HG02973 (cell line): ENCODE data around the gene PLPPR1.
"Not testable (repeated sequence)": the region's sequence is repeated elsewhere in the genome, so short reads cannot be mapped to it uniquely, and the experiment has no call there.

ENCODE experiments used
- ATAC-seq: cut with Tn5 transposase; IDR thresholded peaks from one replicate; pipeline ENCODE4 v1.9.1; 2021; ENCODE audit warnings: moderate library complexity; ENCODE audit not compliant: unreplicated experiment

Gene PLPPR1

DNA sequence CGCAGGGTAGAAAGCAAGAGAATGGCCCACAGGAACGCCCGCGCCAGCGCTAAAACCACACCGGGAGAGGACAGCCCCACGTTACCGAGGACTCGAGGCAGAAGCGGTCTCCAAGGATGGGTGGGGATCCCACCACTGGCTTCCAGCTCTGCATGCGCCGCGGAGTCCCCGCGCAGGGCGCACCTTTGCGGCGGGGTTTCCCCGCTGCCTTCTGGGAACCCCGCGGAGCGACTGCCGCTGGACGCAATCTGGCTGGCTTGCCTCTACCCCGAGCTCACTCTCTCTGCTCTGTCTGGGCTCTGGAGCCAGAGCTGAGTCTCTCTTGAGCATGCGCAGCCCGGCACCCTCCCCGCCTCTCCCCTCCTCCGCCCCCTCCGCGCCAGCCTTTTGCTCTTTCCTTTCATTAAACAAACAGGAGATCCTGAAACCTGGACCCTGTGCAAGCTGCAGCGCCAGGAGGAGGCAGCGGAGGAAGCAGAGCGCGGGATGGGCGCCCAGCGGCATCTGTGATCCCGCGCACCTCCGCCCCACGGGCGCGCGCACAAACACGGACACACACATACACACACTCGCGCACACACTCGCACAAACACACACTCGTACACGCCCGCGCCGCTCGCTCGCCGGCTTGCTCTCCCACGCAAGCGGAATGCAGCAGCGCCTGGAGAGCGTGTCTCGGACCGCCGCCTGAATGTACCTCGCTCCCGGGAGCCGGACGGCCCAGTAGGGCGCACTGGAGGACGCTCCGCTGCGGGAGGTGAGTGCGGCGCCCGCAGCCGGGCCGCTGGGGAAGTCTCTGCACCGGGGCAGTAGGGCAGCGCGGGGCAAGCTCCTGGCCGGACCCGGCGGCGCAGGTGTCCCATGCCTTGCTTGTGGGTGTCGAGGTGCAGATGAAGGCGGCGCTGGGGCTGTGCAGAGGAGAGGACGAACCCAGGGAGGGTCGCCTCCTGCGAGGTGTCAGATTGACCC lies at the start of gene PLPPR1:
TSS of gene PLPPR1 (plus strand) at position 382 of the 969 bp plus-strand sequence.
- ATAC-seq: no peak

DNA sequence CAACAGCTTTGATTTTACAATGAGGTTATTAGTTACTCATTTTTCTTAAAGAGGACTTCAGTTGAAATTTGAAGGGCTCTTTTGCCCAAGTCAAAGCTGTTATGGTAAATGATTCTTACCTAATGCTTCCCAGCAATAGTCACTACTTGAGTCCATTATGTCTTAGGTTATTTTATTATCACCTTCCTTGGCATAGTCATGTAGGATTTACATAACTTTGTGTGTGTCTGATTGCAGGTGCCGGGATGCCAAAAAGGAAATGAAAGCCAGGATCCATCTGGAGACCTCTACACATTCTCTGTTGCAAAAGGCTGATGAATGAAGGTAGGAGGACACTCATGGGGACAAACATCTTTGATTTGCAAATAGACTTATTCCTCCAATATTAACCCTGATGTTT lies 38.8 kb upstream of the PLPPR1 start:
- ATAC-seq: no peak

DNA sequence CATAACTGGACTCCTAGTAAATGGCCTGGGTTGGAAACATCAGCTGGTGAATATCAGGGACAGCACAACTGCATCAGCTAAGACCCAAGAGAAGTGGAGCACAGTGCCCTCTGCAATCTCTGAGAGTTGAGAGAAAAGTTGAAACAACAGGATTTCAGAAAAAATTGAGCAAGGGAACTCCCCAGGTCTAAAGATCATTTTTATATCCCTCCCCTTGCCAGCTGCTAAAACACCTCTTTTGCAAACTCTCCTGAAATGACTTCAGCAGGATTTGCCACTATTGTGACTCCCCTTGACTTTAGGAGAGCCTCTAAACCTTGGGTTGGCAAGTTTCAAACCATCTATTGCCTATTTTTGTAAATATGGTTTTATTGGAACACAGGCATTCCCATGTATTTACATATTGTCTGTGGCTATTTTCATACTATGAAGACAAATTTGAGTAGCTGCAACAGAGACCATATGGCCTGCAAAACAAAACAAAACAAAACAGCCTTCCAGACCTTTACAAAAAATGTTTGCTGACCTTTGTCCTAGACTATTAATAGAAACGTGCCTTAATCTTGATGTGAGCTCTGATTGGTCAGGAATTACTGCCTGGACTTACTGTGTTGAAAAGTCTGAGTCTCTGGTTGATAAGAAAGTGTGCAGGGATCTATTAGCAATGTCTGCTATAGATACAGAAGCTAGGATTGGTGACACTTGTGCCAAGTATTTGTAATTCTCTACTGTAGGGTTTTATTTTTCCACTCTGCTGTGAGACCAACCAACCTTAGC lies 37.7 kb upstream of the PLPPR1 start:
- ATAC-seq: no peak

DNA sequence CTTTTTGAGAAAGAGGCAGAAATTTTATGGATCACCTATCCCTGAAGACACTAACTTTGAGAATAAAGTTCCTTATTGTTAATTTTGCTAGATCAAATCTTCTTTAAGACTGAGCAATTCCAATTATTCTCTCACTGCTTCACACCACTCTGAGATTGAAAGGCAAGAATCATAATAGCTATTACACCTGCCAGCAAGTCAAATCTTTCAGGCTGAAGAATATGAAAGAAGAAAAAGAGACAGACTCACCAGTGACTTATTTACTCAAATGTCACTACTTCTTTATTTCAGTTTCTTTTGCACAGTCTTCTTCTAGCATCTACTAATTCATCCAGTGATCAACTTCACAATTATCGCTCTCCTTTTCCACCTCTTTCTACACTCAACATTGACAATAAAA lies 35.9 kb upstream of the PLPPR1 start:
- no peak for ATAC-seq

DNA sequence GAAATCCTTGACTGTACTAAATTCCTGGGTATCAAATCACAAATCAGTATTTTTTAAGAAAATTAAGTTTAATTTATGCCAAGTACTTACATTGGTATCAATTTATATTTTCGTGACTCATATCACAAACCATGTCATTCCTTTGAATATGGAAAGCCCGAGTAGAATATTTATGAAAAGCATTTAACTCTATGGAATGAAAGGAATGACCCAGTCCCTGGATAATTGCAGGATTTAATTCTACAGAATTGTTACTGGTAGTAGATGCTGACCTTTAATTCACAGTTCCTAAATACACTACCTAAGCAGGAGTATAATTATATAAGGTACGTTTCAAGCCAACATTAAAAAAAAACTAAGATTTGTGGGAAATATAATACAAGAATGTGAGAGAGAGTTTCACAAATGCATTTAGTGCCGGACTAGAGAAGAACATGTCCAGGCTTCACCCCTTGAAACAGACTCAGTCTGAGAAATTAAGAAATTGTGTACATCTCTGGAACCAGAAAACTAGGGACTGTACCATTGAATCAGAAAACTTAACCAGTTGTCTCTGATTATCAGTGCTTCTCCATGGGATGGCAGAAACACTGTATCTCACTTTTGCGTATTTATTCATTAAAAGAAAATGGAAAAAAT lies 28.5 kb upstream of the PLPPR1 start:
- ATAC-seq: no peak

DNA sequence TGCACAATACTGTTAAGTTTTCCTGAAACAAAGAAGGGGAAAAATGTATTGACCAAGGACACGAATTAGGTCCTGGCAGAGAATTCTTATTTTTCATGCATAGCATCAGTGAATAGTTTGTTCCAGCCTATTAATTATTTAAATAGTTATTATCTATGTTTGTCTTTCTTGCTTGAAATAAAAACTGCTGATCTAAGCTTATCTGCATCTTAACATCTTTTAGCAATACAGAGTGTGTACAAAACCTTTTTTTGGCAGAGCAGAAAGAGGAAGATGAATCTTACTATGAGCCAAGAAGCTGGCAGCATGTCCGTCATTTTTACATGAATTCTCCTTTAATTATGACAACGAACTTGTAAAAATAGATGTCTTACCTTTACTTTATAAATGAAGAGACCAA lies 23.3 kb upstream of the PLPPR1 start:
- no peak for ATAC-seq

DNA sequence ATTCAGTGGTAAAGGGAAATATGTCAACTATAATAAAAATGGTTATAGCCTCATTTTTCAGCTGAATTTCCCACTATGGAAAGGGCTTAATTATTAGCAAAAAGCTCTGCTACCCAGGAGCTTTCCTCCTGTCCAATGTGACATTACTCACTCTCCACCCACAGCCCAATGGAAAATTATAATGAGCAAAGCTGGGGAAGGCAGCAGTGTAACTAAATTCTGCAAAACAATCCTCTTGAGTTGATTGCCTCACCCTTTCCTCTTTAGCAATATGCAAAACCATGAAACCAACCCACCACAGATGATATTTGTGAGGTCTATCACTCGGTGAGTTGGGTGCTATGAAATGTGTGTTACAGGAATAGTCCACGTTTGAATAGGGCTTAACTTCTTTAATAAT lies 14.0 kb upstream of the PLPPR1 start:
- ATAC-seq: no peak

DNA sequence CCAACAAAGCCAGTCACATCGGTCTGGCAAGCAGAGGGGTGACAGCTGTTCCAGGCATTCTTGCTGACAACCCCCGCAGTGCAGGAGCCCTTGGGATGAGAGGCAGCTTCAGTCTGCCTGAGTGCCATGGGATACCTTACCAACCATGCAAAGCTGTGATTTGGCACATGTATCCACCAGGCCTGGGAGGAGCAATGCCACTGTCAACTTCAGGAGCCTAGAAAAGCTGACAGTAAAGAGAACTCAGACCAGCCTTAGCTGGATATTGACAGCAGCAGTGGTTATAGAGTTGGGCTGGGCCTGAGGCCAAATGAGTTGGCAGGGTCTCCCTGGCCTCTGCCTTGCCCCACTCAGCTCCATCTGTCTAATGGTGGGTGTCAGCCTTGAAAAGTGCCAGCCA lies 10.1 kb upstream of the PLPPR1 start:
- ATAC-seq: no peak

DNA sequence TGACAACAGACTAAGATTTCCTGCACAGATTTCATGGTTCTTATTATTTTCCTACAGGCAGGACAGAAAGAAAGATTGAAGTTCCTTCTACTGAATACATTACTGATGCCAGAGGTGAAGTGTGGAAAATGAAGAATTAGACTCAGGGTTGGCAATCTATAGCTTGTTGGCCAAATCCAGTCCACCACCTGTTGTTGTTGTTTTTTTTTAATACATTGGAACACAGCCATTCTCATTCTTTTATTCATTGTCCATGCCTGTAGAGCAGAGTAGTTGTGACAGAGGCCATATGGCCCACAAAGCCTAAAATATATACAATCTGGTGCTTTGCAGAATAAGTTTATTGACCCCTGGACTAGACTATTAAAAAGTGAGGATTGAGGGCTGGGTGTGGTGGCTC lies 5.8 kb upstream of the PLPPR1 start:
- ATAC-seq: no peak

DNA sequence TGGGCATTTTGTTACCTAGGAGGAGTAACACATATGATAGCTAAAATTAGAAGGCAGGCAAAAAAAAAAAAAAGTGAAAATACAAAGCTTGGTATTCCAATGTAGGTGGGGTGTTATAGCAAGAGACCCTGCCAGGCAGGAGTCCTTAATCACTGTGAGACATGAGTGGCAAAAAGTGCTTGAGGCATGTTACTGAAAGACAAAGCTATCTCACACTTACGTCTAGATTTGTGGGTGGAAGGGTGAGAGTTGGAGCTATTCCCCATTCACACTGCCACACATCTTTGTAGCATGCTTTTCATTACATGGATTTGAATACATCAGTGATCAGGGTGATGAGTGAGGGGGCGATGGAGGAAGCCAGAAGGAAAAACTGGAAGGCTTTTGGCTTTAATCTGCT lies 2.6 kb upstream of the PLPPR1 start:
- ATAC-seq: no peak

DNA sequence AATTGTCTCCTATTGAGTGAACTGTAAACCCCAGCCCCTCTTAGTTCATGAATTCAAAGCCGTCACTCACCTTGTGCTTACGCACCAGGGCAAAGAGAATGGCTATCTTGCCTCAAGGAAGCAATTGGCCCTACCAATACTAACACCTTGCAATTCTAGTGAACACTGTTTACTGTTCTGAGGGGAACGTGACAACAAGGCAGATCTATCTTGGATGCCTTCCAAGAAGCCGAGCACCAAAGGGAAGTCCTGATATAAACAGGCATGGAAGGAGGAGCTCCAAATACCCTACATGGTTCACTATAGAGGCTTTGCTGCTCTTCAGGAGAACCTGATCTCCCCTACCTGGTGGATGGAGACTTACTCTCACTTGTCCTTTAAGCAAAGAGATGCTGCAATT lies 1.7 kb upstream of the PLPPR1 start:
- no peak for ATAC-seq

DNA sequence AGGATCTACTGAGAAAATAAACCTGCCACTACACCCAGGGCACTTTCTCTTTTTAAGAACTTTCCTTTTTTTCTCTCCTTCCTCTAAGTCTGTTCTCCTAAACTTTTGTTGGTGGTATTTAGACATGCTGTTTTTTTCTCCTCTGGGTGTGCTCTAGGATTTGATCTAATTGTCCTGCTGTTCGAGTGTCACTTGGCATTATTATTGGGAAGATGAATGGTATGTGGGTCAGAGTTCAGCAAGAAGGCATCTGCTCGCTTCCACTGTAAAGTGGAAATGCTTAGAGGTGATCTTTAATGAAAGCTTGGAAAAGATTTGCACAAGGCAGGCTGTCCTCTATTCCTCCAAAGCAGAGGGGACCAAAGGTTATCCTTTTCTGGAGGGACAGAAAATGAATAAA lies 1.3 kb upstream of the PLPPR1 start:
- no peak for ATAC-seq

DNA sequence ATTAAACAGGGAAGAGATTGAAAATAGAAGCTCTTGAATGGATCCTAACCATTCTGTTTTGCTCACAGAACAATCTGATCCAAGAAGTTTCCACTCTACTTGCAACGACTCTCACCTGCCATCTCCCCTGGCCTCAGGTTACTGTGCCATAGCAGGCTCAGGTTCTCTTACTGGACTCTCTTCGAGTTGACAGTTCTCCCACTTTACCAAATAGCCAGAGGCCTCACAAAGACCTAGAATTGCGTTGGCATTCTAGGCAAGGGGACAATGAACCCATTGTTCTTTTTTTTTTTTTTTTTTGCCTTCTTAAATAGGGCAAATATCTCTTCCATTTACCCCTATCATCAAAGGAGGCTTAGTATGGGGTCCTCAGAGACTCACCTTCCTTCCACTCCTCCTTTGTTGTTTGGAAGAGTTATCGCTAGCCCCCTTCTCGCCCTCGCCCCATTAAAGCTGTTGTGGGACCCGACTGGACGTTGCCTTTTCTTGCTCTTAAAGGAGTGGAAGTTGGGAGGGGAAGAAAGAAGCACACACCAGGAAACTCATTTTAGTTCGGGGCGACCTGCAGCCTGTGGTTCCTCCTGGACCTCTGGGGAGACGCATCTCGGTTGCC lies 688 bp upstream of the PLPPR1 start:
- no peak for ATAC-seq

DNA sequence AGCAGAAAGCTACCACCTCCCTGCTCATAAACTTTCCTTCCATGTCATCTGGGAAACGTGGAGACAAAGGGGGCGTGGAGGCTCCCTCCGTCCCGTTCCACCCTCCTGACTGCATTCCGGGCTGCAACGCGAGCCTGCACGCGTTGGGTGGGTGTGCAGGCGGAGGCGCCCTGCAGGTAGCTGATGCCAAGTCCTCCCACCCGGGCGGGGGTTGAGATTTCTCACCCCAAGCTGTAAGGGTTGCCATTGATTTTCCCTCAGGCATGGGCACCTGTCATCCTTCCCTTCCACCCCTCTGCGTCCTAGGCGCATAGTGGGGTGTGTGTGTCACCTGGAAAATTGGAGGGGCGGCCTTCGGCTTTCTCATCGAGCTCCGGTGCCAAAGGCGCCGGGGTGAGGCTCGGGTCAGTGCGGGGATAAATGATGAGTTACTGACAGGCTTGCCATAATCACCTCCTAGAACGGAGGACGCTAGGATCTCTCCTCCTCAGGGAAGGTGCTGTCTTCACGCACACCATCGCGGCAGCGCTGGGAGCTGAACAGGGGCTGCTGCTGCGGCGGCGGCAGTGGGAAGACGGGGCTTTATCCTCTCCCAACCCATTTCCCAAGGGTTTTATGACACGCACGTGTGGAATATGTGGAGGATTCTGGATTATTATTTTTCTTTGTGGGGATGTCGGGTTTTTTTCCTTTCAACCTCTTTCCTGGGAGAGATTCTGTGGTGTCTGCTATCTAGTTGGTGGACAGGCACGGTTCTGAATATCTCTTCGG lies 973 bp downstream of the PLPPR1 start:
- ATAC-seq: no peak

DNA sequence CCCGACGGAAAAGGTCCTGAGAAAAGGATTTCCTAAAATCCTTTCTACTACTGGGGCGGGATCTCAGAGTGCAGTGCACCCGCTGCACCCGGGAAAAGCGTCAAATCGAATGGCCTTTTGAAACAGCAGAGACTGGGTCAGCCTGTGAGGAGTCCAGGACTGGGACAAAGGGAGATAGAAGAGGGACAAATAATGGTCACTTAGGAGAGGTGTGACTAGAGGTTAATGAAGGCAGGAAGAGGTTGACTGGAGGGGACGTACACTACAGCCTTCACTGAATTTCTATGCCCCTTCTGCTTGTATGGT lies 1.5 kb downstream of the PLPPR1 start:
- no peak for ATAC-seq

DNA sequence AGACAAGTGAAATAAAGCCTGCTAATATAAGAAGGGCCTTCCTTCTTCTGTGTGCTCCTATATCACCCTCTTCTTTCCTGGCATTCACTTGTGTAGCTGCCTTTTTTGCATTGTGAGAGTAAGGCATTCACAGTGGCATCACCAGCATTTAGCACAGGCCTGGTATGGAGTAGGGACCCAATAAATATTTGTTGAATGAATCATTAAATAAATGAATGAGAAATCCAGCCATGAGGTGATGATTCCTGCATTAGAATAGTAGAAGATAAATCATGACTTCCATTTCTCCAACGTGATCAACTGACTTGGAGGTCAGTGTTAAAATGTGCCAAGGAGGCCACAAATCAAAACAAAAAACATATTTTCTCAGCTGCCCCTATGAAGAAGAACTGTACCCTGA lies 3.9 kb downstream of the PLPPR1 start:
- no peak for ATAC-seq

DNA sequence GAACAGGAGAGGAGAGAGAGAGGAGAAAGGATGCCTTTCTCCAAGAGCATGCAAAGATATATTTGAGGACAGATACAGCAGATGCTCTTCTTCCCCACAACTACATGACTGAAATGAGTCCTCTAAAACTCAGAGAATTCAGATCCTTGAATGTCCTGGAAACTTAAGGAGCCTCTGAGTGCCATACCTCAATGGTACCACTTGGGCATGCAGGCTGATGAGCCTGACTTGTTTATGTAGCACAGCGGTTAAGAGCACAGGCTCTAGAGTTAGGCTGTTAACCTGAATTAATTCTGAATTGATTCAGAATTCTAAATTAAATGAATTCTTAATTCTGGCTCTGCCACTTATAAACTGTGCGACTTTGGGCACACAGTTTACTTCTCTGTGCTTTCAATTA lies 5.7 kb downstream of the PLPPR1 start:
- ATAC-seq: no peak

DNA sequence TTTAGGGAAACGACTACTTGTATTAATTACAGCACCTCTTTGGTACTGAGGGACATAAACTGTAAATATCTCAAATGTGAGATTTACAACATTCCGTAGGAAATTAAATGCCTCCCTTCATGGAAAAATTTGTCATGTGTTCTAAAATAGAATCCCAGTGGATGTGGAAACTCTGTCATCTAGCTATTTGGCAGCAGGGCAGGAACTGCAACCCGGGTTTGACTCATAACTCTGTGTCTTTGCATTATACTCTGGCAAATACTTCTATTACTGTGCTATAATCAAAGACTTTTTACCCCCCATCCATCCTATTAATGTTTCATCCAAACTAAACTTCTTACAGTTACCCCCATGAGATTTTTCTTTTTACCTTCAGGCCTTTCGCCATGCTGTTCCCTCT lies 6.6 kb downstream of the PLPPR1 start:
- no peak for ATAC-seq

DNA sequence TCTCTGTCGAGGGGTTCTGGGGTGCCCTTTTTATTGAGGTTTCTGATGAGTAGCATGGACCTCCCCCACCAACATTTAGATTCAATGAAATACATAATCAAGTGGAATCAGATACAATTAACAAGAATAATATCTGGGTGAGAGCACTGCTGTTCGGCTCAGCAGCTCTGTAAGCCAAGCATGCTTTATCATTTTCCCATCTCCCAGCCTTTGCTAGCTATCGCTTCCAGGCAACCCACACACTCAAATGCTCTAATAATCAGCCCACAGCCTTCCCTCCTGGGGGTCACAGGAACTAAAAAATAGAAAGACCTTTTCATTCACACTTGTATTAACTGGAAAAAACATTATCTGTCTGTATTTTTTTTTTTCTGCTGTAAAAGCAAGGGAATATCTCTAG lies 8.9 kb downstream of the PLPPR1 start:
- ATAC-seq: no peak

DNA sequence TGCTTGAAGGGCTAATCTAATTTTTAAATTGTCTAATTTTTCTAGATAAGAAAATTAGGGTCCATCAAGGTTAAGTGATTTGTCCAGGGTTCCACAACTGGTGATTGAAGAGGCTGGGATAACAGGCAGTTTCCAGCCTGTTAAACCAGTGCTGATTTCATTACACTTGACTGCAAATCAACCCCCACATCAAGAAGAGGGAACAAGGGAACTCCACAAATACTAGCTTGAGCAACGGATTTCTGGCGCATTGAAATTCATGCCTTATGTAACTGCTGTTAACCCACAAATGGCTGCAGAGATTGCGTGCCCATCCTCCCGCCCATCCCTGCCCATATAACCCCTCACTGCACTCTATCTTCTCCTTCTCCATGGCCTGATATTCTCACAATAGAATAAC lies 10.0 kb downstream of the PLPPR1 start:
- no peak for ATAC-seq

DNA sequence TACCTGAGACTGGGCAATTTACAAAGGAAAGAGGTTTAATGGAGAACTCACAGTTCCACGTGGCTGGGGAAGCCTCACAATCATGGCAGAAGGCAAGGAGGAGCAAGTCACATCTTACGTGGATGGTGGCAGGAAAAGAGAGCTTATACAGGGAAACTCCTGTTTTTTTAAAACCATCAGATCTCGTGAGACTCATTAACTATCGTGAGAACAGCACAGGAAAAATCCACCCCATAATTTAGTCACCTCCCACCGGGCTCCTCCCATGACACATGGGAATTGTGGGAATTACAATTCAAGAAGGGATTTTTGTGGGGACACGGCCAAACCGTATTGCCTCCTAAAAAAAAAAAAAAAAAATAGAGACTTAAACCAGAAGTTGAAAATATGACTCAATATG lies 11.1 kb downstream of the PLPPR1 start:
- ATAC-seq: not testable (repeated sequence)
